Measurements from ENCODE around the gene C10orf71. TPM values are rescaled to one million over a fixed set of nuclear protein-coding genes. Genes with fewer than 3 reads are reported as not detected.

C10orf71 gene
- total RNA-seq, 2 donors from 2014 or later, result 0.26 to 0.99 TPM

DNA sequence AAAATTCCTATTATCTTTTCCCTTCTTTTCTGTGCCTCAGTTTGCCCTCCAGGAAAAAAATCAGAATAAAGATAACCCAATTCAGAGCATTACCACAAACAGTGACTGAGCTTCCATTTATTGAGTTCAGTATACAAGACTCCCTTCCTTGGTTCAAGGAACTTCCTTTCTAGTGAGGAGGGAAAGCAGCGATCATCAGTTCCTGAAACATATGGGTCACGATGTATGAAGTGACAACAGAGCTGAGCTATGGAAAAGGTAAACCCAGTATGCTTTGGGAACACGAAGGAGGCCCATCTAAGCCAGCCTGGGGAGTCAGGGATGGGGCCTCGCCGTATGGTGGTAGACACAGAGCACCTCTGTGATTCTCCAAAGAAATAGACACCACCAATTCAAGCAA lies 15.8 kb downstream of the C10orf71 start:
- no peaks in the 10 kb centered on the region for H3K36me3 ChIP-seq (replicated peaks in 1 of 2; ENCODE audit: insufficient read depth in 1 of 2, low read depth in 2 of 2)
- DNase-seq, result no peak
- TF ChIP-seq, protein P1, sequence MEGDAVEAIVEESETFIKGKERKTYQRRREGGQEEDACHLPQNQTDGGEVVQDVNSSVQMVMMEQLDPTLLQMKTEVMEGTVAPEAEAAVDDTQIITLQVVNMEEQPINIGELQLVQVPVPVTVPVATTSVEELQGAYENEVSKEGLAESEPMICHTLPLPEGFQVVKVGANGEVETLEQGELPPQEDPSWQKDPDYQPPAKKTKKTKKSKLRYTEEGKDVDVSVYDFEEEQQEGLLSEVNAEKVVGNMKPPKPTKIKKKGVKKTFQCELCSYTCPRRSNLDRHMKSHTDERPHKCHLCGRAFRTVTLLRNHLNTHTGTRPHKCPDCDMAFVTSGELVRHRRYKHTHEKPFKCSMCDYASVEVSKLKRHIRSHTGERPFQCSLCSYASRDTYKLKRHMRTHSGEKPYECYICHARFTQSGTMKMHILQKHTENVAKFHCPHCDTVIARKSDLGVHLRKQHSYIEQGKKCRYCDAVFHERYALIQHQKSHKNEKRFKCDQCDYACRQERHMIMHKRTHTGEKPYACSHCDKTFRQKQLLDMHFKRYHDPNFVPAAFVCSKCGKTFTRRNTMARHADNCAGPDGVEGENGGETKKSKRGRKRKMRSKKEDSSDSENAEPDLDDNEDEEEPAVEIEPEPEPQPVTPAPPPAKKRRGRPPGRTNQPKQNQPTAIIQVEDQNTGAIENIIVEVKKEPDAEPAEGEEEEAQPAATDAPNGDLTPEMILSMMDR (IDR thresholded peaks at IDR 0.05), result no peak
- no peak for TF ChIP-seq POLR2A (IDR thresholded peaks at IDR 0.05)
- H3K4me1 ChIP-seq, result no peaks in the 10 kb centered on the region
- 89 to 91% methylated on average over 5 of the region's 5 CpGs for WGBS, 2 donors
- ATAC-seq, result no peak
- intact Hi-C loops (cut with DNase I), result no loop called here
- no peaks in the 10 kb centered on the region for H3K9me3 ChIP-seq
- no peak overlapping the region for H3K4me3 ChIP-seq
- no peaks in the 10 kb centered on the region for H3K27me3 ChIP-seq
- no peak overlapping the region for H3K27ac ChIP-seq

DNA sequence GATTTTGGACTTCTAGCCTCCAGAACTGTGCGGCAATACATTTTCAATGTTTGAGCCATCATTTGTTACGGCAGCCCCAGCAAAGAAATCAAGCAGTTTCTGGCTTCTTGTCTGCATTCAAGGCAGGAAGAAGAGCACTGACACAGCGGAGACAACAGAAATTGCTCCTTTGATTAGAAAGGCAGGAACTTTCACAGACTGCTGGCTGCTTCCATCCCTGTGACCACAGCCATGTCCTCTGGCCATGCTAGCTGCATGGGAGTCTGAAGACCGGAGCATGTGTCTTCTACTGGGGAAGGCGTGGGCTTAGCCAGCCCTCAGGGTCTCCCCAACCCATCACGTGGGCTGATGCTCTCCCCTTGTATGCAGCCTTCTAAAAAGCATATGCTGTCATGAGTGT lies 19.1 kb downstream of the C10orf71 start:
- DNase-seq (no peak), ATAC-seq (no peak)
- Histone ChIP-seq H3K27ac (no peak overlapping the region), H3K27me3 (no peaks in the 10 kb centered on the region), H3K4me1 (no peaks in the 10 kb centered on the region), H3K4me3 (no peak overlapping the region), H3K9me3 (no peaks in the 10 kb centered on the region), H3K36me3 (replicated peaks in 1 of 2; ENCODE audit: insufficient read depth in 1 of 2, low read depth in 2 of 2) (no peaks in the 10 kb centered on the region)
- TF ChIP-seq, protein P1 (IDR thresholded peaks at IDR 0.05), result no peak
- TF ChIP-seq POLR2A (IDR thresholded peaks at IDR 0.05), result no peak
- intact Hi-C loops (cut with DNase I), result no loop called here
- 84 to 88% methylated on average over 6 of the region's 6 CpGs for WGBS, 2 donors

DNA sequence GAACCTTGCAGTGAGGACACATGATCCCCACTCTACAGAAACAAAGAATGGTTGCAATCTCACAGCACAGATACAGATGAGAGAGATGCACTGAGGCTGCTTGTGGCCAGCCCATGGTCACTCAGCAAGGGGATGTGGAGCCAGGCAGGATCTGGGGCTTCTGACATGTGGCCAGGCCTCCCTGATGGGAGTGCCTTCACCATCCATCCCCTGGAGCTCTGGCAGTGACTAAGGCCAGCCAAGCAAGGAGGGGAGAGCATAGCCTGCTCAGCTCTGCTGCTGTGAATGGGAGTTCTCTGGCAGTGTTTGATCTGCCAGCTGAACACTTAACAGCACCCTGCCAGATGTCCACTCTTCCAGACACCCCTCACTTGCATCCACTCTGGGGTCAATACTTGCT lies 19.8 kb downstream of the C10orf71 start:
- no peaks in the 10 kb centered on the region for H3K9me3 ChIP-seq
- TF ChIP-seq, protein P1 (IDR thresholded peaks at IDR 0.05), result no peak
- TF ChIP-seq POLR2A (IDR thresholded peaks at IDR 0.05), result no peak
- ATAC-seq (no peak), DNase-seq (no peak)
- no peaks in the 10 kb centered on the region for H3K27me3 ChIP-seq
- H3K4me1 ChIP-seq, result no peaks in the 10 kb centered on the region
- H3K36me3 ChIP-seq (replicated peaks in 1 of 2; ENCODE audit: insufficient read depth in 1 of 2, low read depth in 2 of 2), result no peaks in the 10 kb centered on the region
- no peak overlapping the region for H3K4me3 ChIP-seq
- H3K27ac ChIP-seq, result no peak overlapping the region
- intact Hi-C loops (cut with DNase I), result no loop called here

DNA sequence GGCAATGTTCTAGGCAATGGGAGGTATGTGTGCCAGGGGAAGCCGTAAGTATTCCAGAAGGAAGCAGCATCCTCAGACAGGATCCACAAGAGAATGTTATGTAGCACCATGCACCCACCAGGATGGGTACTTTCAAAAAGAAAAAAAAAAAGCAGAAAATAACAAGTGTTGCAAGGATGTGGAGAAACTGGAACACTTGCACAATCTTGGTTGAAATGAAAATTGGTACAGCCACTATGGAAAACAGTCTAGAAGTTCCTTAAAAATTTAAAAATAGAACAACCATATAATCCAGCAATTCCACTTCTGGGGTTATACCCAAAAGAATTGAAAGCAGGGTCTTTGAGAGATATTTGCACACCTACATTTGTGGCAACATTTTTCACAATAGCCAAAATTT lies 20.2 kb downstream of the C10orf71 start:
- H3K4me3 ChIP-seq, result no peak overlapping the region
- H3K36me3 ChIP-seq (replicated peaks in 1 of 2; ENCODE audit: insufficient read depth in 1 of 2, low read depth in 2 of 2), result no peaks in the 10 kb centered on the region
- TF ChIP-seq, protein P1 (IDR thresholded peaks at IDR 0.05), result no peak
- no peak for TF ChIP-seq POLR2A (IDR thresholded peaks at IDR 0.05)
- H3K9me3 ChIP-seq, result no peaks in the 10 kb centered on the region
- H3K27me3 ChIP-seq, result no peaks in the 10 kb centered on the region
- H3K27ac ChIP-seq, result no peak overlapping the region
- no peaks in the 10 kb centered on the region for H3K4me1 ChIP-seq
- intact Hi-C loops (cut with DNase I), result no loop called here
- DNase-seq (no peak), ATAC-seq (no peak)
- 76 to 95% methylated on average over 1 of the region's 1 CpG for WGBS, 2 donors

DNA sequence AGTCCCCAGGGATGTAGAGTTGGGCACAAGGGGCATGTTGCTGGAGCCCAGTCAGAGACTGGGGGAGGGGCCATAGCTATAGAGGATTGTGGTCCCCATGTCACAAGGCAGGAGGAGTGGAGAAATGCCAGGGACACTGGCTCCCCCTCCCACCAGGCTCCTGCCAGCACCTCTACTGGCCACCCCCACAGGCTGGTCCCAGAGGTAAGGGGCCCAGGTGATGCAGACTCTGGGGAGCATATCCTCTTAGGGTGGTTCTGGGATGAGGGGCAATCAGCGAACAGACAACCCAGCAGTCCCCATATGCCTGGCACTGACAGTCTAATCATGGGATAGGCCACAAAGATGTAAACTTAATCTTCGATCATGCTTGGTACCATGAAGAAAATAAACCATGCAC lies 21.2 kb downstream of the C10orf71 start:
- Histone ChIP-seq H3K36me3 (replicated peaks in 1 of 2; ENCODE audit: insufficient read depth in 1 of 2, low read depth in 2 of 2) (no peaks in the 10 kb centered on the region), H3K27me3 (no peaks in the 10 kb centered on the region), H3K9me3 (no peaks in the 10 kb centered on the region), H3K4me1 (no peaks in the 10 kb centered on the region), H3K27ac (no peak overlapping the region), H3K4me3 (no peak overlapping the region)
- intact Hi-C loops (cut with DNase I), result no loop called here
- WGBS, 2 donors, result 91 to 94% methylated on average over 2 of the region's 2 CpGs
- ATAC-seq (no peak), DNase-seq (no peak)
- TF ChIP-seq, protein P1 (IDR thresholded peaks at IDR 0.05), result no peak
- no peak for TF ChIP-seq POLR2A (IDR thresholded peaks at IDR 0.05)

All from body of pancreas (tissue), 4 donors.